ENCODE data around the gene FAM163A. TPM values are rescaled to one million over a fixed set of nuclear protein-coding genes. Genes with fewer than 3 reads are reported as not detected.
"Not testable (repeated sequence)": the region's sequence is repeated elsewhere in the genome, so short reads cannot be mapped to it uniquely, and the experiment has no call there.

The FAM163A gene
- total RNA-seq, 1 experiment from 2014 or later, result 0.05 TPM

- no peak for DNase-seq (ENCODE audit: low read depth)
Observed at GRCh38 chr1:179853102-179853501, 110.0 kb downstream of the FAM163A start.

- not testable (repeated sequence) for DNase-seq (ENCODE audit: low read depth)
Observed at GRCh38 chr1:179855831-179856230, 112.7 kb downstream of the FAM163A start.

- DNase-seq (ENCODE audit: low read depth), result no peak
Observed at GRCh38 chr1:179856296-179856695, 113.2 kb downstream of the FAM163A start.

GRCh38 chr1:179857009-179857408 is 113.9 kb downstream of the FAM163A start:
- DNase-seq (ENCODE audit: low read depth), result no peak

GRCh38 chr1:179860652-179861051 is 117.6 kb downstream of the FAM163A start:
- no peak for DNase-seq (ENCODE audit: low read depth)

GRCh38 chr1:179865377-179865776 is 122.3 kb downstream of the FAM163A start:
- no peak for DNase-seq (ENCODE audit: low read depth)

Other genes with a start within 250 kb of the FAM163A start
- gene NPHS2, start 167.3 kb upstream of the FAM163A start, total RNA-seq (2014; rRNA removed; shearing (Covaris generic)), result not detected in 2 replicates
- gene TDRD5, start 151.5 kb upstream of the FAM163A start, total RNA-seq (2014; rRNA removed; shearing (Covaris generic)), result not detected in 2 replicates
- 70.5 and 94.3 TPM in 2 replicates for gene TOR1AIP2, start 134.5 kb downstream of the FAM163A start, total RNA-seq (2014; rRNA removed; shearing (Covaris generic))
- gene TOR1AIP1, start 139.0 kb downstream of the FAM163A start, total RNA-seq (2014; rRNA removed; shearing (Covaris generic)), result 54.5 and 77.8 TPM in 2 replicates
- gene CEP350, start 211.5 kb downstream of the FAM163A start, total RNA-seq (2014; rRNA removed; shearing (Covaris generic)), result 18.0 and 24.5 TPM in 2 replicates